ENCODE data around the gene HS6ST1.

Gene HS6ST1

GRCh38 chr2:128318776-128319464 lies at the start of gene HS6ST1:
HS6ST1 (minus strand) TSS chr2:128318868; CDS start chr2:128318563, 305 bp downstream.
- no peak for DNase-seq (ENCODE audit: low read depth, low spot score)

GRCh38 chr2:128367601-128368359 lies 49.1 kb upstream of the HS6ST1 start:
- DNase-seq (ENCODE audit: low read depth, low spot score) = no peak

GRCh38 chr2:128366713-128367511 lies 48.2 kb upstream of the HS6ST1 start:
- no peak for DNase-seq (ENCODE audit: low read depth, low spot score)

- DNase-seq (ENCODE audit: low read depth, low spot score) = no peak
These were observed 46.7 kb upstream of the HS6ST1 start for GRCh38 chr2:128365217-128365905.

- no peak for DNase-seq (ENCODE audit: low read depth, low spot score)
These were observed 45.8 kb upstream of the HS6ST1 start for GRCh38 chr2:128364441-128364911.

- no peak for DNase-seq (ENCODE audit: low read depth, low spot score)
These were observed 45.3 kb upstream of the HS6ST1 start for GRCh38 chr2:128363934-128364361.

GRCh38 chr2:128362889-128363228 lies 44.2 kb upstream of the HS6ST1 start:
- no peak for DNase-seq (ENCODE audit: low read depth, low spot score)

GRCh38 chr2:128362176-128362888 lies 43.7 kb upstream of the HS6ST1 start:
- DNase-seq (ENCODE audit: low read depth, low spot score) = no peak

GRCh38 chr2:128361376-128362131 lies 42.9 kb upstream of the HS6ST1 start:
- DNase-seq (ENCODE audit: low read depth, low spot score) = no peak

- no peak for DNase-seq (ENCODE audit: low read depth, low spot score)
These were observed 42.0 kb upstream of the HS6ST1 start for GRCh38 chr2:128360711-128361110.

- DNase-seq (ENCODE audit: low read depth, low spot score) = no peak
These were observed 41.2 kb upstream of the HS6ST1 start for GRCh38 chr2:128359841-128360240.

GRCh38 chr2:128358941-128359731 lies 40.5 kb upstream of the HS6ST1 start:
- no peak for DNase-seq (ENCODE audit: low read depth, low spot score)

- no peak for DNase-seq (ENCODE audit: low read depth, low spot score)
These were observed 39.1 kb upstream of the HS6ST1 start for GRCh38 chr2:128357506-128358370.

- no peak for DNase-seq (ENCODE audit: low read depth, low spot score)
These were observed 37.5 kb upstream of the HS6ST1 start for GRCh38 chr2:128356127-128356526.

GRCh38 chr2:128354726-128355470 lies 36.2 kb upstream of the HS6ST1 start:
- no peak for DNase-seq (ENCODE audit: low read depth, low spot score)

- no peak for DNase-seq (ENCODE audit: low read depth, low spot score)
These were observed 35.5 kb upstream of the HS6ST1 start for GRCh38 chr2:128354161-128354560.

- no peak for DNase-seq (ENCODE audit: low read depth, low spot score)
These were observed 32.1 kb upstream of the HS6ST1 start for GRCh38 chr2:128350736-128351135.

- no peak for DNase-seq (ENCODE audit: low read depth, low spot score)
These were observed 30.0 kb upstream of the HS6ST1 start for GRCh38 chr2:128348701-128349100.
